Esophagus squamous epithelium (tissue), 4 donors: ENCODE measurements around the gene INPP5E.

ENCODE experiments used
- CTCF ChIP-seq, 6 experiments: fragments of 450-650 bp in 4 of 6; fragments of 200-600 bp in 2 of 6; sonication (generic) in 2 of 6; IDR thresholded peaks; one replicate each; pipeline ENCODE4 v1.5.1; 2016 to 2019; ENCODE audit warnings: antibody characterized with exemption in 6 of 6, mild to moderate bottlenecking in 4 of 6, moderate library complexity in 4 of 6
- POLR2A ChIP-seq, 4 donors: fragments of 450-650 bp; IDR thresholded peaks; one replicate each; pipeline ENCODE4 v1.6.1; 2017; ENCODE audit warnings: antibody characterized with exemption in 4 of 4, mild to moderate bottlenecking in 4 of 4, moderate library complexity in 3 of 4

GRCh38 chr9:136418182-136419091, 21.2 kb downstream of the INPP5E start:
- TF ChIP-seq CTCF (IDR thresholded peaks at IDR 0.05) = no peak
- TF ChIP-seq POLR2A (IDR thresholded peaks at IDR 0.05) = no peak
